CMK (cell line): ENCODE measurements around the gene PCDHGA1.

Source experiments
- DNase-seq: peaks from one replicate; pipeline ENCODE4 v3.0.0-alpha.2; 2010; ENCODE audit warnings: low read depth

The PCDHGA1 gene

GRCh38 chr5:141514330-141515133, 184.2 kb downstream of the PCDHGA1 start:
- no peak for DNase-seq

- no peak for DNase-seq
These were observed 184.8 kb downstream of the PCDHGA1 start for GRCh38 chr5:141515141-141515540.

- DNase-seq = no peak
These were observed 185.8 kb downstream of the PCDHGA1 start for GRCh38 chr5:141515946-141516671.

- no peak for DNase-seq
These were observed 186.3 kb downstream of the PCDHGA1 start for GRCh38 chr5:141516672-141517025.

GRCh38 chr5:141517312-141517711, 187.0 kb downstream of the PCDHGA1 start:
- DNase-seq = no peak

- DNase-seq = no peak
These were observed 187.7 kb downstream of the PCDHGA1 start for GRCh38 chr5:141517880-141518617.

GRCh38 chr5:141518618-141519015, 188.3 kb downstream of the PCDHGA1 start:
- DNase-seq = no peak

GRCh38 chr5:141519605-141520565, 189.6 kb downstream of the PCDHGA1 start:
- no peak for DNase-seq

- no peak for DNase-seq
These were observed 191.0 kb downstream of the PCDHGA1 start for GRCh38 chr5:141521244-141521781.

GRCh38 chr5:141522301-141522700, 192.0 kb downstream of the PCDHGA1 start:
- DNase-seq = no peak

GRCh38 chr5:141523991-141524390, 193.7 kb downstream of the PCDHGA1 start:
- DNase-seq = no peak

GRCh38 chr5:141524604-141525597, 194.6 kb downstream of the PCDHGA1 start:
- no peak for DNase-seq

- DNase-seq = no peak
These were observed 195.3 kb downstream of the PCDHGA1 start for GRCh38 chr5:141525653-141526052.

GRCh38 chr5:141527426-141527825, 197.1 kb downstream of the PCDHGA1 start:
- no peak for DNase-seq

- no peak for DNase-seq
These were observed 198.1 kb downstream of the PCDHGA1 start for GRCh38 chr5:141528291-141528984.

GRCh38 chr5:141529002-141529401, 198.7 kb downstream of the PCDHGA1 start:
- DNase-seq = no peak

- DNase-seq = no peak
These were observed 199.6 kb downstream of the PCDHGA1 start for GRCh38 chr5:141529873-141530272.

- no peak for DNase-seq
These were observed 202.4 kb downstream of the PCDHGA1 start for GRCh38 chr5:141532726-141533125.

GRCh38 chr5:141533897-141534296, 203.6 kb downstream of the PCDHGA1 start:
- no peak for DNase-seq
